DMS114 treated with DMSO at 0.1 percent for 48 hours (cell line): ENCODE data around the gene OR51G2.

Experiments
- DNase-seq: peaks from one replicate; lab custom pipeline; 2025; ENCODE audit not compliant: unreplicated experiment; lab: John Stamatoyannopoulos, UW

The OR51G2 gene

DNA sequence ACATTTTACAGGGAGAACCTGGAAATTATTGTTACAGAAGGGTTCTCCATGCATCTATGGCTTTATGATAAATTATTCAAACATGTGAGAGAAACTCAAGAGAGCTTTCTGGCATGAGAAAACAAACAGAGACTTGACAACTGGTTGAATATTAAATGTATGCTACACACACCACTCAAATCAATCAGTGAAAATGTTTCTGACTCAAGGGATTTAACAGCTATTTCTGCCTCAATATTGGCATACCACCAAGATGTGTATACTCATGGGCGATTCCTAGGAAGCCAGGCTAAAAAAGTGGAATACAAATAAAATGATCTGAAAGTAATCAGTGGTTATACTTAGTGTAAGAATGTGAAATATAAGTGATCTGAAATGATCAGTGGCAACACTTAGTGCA, 53.3 kb downstream of the OR51G2 start:
- no peak for DNase-seq

GRCh38 chr11:4863876-4864275, 55.3 kb downstream of the OR51G2 start:
- DNase-seq, result no peak
